Pulmonary artery endothelial cell (primary cell): ENCODE results near the gene VPS54. TPM values are rescaled to one million over a fixed set of nuclear protein-coding genes. Genes with fewer than 3 reads are reported as not detected.
"Not testable (repeated sequence)": the region's sequence is repeated elsewhere in the genome, so short reads cannot be mapped to it uniquely, and the experiment has no call there.

Experiments used
- DNase-seq: peaks from one replicate; pipeline ENCODE4 v3.0.0-alpha.2; 2011; ENCODE audit warnings: low read depth, low spot score
- total RNA-seq: library from RNA; depleted of rRNA; stranded (reverse); fragments of >200 nt; gene quantifications from 2 replicates; pipeline ENCODE4 v1.2.3, GENCODE V29; 2014

Gene VPS54
- total RNA-seq, 1 donor from 2014 or later = 17.6 TPM

DNA sequence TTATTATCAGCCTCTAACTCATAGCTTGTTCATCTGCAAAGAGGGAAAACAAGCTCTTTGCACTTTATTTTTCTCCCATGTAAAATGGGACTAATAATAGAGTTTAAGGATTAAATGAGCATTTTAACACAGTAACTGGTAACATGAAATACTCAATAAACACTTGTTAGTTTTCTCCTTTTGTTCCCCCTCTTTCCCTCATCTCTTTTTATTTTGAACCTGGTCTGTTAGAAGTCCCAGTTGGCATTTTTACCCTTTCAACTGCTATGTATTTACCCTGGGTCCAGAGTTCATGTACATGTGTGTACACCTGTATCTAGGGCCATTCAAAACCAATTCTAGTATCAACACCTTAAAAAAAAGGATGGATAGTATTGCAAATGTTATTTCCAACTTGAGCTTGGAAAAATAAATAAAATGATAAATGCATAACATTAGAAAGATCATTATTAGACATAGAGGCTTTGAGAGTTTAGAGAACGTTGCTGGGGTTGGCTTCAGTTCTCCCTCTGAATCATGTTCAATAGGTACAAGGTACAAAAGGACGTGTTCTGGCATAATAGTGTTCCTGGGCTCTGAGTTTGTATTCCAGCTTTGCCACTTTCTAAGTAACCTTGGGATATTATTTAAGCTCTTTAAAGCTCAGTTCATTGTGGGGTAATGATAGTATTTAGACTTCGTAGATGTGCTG, 5.2 kb upstream of the VPS54 start:
- DNase-seq = no peak

DNA sequence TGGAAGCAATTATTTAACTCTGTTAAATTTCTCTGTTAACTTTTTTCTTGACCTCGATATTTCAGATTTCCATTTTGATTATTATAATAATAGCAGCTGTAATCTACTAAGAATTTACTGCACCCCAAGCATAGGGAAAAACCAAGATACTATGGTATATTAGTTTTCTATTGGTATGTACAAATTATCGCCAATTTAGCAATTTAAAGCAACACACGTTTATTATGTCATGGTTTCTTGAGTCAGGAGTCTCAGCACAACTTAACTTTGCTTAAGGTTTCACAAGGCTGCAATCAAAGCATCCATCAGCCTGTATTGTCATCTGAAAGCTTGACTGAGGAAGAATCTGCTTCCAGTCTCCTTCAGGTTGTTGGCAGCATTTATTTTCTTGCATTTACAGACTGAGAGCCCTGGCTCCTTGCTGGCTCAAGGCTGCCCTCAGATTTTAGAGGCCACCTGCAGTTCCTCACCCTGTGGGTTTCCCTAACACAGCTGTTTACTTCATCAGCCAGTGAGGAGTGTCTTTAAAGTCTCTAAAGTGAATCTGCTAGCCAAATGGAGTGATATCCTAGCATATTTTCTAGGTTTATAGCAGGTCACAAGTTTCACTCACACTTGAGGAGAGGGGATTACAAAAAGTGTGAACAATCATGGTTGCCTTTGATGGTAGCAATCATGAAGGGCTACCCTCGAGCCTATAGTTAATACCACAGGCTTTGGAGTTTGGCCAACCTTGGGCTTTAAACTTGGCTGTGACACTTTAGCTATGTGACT, 4.4 kb upstream of the VPS54 start:
- no peak for DNase-seq

DNA sequence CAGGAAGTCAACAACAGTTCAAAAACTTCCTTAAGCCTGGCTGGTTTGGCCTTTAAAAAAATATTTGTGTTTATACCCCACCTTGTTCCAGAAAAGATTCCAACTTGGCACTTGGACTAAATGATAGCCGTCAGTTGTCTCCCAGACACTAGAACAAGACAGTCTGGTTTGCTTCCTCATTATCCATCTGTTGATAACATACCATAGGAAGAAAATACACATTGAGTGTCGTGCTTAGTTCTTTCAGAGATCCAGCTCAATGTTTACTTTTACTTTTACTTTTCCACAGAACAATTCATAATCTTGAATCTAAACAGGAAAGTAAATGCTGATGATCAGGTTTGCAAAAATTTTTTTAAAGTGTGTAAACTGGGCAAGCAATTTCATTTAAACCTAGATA, 2.4 kb upstream of the VPS54 start:
- no peak for DNase-seq

DNA sequence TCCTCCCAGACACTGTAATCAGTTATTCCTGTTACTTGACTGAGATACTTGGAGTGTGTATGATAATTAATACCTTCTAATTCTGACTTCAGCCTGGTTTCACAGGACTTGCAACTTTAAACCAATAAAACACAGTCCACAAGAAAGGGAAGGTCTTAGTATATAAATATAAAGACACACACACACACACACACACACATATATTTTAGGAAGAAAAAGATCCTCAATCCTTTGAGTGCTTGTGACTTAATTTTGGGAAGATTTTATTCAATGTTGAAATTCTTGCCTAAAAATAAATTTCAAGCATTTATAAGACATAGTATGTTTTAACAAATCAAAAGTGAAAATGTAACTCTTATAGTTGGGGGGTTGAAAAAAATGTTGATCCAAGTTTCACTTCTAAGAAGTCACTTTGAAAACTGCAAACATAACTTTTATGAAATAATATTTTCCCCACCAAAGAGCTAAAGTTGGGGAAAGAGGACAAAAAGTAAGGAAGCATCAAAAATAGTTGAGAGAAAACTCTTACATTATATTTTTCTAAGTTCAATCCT, 824 bp upstream of the VPS54 start:
- no peak for DNase-seq

DNA sequence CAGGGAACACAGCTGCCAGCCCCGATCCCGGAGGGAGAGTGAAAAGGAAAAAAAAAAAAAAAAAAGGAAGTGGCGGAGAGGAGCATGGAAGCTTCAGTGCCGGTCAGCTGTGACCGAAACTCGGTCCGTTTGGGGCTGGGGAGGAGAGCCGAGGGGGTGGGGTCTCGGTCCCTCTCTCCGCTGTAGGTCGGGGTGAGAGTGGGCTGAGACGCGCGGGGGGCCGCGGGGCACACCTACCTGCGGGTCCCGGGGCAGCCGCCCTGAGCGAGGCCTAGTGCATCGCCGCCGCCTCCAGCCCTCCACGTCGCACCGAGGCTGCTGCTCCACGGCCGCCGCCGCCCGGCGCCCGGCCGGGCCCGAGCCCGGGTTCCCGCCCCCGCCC, 536 bp downstream of the VPS54 start:
- no peak for DNase-seq

DNA sequence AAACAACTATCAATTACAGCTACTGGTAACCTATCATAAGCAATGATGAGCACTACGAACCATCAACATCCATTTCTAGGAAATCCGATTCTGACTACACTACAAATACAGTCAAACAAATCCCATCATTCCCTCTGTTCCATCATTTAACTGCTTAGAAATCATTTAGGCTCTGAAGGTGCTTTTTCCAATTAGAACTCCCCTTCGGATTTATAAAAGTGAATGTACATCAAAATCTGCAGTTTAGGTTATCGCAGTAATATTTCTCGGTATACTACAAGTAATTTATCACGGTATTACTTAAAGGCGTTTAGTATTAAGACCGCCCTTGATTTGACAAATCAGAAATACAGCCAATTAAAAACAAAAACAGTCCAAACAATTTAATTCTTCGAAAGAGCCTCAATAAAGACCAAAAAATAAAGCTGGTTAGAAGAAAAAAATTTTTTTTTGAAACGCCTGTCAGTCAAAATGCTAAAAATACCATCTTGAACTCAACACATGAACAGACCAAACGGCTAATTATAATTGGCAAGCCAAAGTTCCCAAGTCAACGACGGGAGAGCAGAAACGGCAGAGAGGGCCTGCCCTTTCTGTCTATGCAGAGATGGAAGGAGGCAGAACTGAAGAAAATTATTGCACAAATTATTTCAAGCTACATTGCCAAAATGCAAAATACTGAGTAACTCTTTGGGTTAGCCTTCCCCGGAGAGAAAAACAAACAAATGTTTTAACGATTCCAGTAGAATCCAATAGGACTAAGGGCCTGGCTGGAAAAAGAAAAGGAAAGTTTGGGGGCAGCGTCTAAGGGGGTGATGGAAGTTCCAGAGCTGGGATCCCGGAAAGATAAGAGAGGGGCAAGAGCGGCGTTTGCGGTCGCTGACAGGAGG, 1.2 kb downstream of the VPS54 start:
- DNase-seq = no peak

DNA sequence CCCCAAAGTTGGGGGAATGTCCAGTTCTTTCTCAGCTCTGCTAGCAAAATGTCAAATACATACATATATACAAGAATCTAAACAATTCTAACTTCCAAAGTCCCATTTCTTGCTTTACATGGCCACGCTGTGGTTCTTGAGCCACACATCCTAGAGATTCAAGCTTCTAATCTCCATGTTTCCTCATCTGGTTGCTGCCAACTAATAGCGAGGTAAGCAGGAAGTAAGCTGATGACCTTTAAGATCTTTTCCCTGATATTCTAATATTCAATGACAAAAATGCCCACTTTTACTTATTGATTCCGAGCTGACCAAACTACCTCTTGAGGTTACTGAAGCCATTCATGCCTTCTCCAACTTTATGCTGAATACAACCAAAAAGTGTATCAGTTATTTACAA, 3.3 kb downstream of the VPS54 start:
- no peak for DNase-seq

DNA sequence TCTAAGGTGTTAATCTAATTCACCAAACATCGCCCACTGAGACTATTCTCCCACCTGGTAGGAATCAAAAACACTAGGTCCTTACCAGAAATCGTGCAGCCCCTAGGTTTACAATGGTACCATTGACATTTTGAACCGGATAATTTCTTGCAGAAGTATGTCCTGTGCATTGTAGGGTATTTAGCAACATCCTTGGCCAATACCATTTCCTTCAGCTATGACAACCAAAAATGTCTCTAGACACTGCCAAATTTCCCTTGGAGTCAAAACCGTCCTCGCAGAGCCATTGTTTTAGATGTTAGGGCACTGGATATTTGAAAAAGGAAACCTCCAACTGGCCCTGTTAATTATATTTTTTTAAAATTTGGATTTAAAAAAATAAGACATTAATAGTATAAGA, 3.8 kb downstream of the VPS54 start:
- no peak for DNase-seq

DNA sequence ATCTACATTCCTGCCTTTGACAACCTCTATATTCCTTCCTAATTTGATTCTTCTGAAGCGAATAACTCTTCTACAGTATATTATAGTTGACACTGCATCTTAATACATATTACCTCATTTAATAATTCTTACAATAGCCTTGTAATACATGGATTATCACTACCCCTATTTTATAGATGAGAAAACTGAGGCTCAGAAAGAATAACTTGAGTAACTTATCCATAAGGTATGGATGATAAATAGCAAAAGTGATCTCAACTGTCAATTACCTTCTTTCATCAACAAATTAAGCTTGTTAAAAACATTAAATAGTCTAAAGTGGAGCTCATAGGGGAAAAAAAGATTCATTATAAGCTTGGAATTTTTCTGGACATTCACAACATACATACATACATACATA, 4.6 kb downstream of the VPS54 start:
- no peak for DNase-seq

DNA sequence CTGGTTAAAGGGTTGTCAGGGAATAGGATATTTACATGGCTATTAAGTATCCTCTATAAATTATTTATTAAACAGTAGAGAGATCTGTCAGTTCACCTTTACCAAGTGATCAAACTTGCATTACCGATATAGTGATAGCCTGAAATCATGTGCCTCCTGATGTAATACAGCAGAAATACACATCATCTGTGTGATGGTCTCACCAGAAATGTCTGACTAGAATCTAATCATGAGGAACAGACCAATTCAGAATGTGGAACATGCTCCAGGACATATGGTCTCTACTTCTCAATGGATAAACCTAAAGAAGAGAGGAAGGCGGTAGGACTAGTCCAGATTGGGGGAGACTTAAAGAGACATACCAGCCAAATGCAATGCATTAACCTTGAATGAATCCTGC, 6.2 kb downstream of the VPS54 start:
- DNase-seq = no peak

DNA sequence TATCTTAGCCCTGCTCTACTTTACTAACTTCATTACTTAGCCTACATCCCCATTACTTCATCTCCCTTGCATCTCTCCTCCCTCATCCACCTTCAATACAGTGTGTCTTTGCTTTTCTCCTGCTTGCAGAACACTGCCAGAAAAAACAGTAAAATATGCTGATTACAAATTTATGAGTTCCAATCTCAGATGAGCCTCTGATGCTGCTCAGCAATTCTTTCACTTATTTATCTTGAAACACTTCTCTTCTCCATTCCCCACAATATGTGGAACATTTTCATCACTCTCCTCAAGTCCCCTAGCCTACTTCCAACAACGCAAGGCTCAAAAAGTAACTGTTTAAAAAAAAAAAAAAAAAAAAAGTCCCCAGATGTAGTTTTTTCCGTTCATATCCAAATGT, 7.1 kb downstream of the VPS54 start:
- no peak for DNase-seq

DNA sequence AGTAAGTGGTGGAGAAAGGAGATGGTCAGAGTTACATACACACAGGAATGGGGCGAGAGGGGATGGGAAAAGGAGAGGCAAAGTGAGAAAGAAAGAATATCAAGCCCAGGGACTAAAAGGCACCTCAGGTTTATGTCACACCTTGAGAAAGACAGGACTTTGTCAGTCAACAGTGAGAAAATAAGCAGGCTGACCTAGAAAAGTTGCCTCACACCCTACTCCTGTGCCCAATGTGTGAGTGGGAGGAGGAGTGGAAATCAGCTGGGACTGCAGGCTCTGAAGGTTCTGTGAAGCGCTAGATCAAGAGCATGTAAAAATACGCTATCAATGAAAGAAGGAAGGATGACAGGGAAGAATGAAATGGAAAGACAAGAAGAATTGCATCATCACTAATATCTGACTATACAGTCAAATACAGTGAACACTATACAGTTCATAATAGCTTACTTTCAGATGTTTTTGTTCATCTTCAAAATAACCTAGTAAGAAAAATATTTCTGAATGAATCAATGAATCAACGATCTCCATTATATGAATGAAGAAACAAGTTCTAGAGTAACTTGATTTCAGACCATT, 10.7 kb downstream of the VPS54 start:
- no peak for DNase-seq

DNA sequence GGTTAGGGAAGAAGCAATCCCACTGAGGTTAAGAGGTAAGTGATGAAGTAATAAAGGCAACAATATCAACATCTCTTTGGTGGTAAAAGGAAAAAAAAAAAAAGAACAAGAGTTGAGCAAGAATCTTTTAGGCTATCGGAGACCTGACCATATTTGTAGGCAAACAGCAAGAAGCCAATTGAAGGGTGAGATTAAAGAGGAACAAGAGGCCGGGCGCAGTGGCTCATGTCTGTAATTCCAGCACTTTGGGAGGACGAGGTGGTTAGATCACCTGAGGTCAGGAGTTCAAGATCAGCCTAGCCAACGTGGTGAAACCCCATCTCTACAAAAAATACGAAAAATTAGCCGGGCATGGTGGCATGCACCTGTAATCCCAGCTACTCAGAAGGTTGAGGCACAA, 11.3 kb downstream of the VPS54 start:
- DNase-seq = no peak

DNA sequence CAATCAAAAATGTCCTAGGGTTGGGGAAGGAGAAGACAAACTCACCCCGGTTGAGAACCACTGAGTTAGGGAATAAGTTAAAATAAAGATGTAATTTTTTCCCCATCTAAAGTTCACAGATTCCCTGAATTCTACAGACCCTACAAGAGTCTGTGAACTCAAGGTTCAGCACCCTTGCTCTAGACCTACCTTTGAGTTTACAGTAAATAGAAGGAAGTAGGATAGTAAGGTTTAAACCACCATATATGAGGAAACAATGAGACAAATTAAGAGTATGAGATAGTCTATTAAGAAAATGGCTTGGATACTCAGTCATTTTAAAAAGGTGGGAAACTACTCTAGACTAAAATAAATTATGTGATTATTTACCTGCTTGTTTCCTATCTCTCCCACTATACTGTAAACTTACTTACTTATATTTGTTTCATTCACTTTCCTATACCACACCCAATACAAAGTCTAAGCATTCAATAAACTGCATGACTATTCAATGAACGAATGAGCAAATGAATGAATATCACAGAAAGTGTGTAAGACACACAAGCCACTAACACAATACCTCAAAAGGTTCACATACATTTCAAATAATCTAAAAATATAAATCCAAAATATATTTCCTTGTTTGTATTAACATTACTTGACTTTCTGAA, 13.4 kb downstream of the VPS54 start:
- no peak for DNase-seq

DNA sequence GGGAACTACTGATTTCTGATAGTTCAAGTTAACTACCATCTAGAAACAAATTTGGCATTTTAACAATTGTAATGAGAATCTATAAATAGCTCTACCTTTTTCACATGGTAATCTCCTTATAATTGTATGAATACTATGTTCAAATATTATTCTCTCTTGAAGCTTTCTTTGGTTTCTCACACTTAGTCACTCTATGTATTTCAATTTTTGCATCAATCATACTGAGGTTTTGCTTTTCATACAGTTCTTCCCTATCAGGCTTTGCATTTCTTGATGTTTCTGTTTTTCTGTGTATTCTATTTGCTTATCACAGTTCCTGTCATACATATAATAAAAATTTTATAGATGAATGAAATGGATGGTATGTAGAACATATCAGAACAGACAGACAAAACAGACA, 16.0 kb downstream of the VPS54 start:
- DNase-seq = no peak

DNA sequence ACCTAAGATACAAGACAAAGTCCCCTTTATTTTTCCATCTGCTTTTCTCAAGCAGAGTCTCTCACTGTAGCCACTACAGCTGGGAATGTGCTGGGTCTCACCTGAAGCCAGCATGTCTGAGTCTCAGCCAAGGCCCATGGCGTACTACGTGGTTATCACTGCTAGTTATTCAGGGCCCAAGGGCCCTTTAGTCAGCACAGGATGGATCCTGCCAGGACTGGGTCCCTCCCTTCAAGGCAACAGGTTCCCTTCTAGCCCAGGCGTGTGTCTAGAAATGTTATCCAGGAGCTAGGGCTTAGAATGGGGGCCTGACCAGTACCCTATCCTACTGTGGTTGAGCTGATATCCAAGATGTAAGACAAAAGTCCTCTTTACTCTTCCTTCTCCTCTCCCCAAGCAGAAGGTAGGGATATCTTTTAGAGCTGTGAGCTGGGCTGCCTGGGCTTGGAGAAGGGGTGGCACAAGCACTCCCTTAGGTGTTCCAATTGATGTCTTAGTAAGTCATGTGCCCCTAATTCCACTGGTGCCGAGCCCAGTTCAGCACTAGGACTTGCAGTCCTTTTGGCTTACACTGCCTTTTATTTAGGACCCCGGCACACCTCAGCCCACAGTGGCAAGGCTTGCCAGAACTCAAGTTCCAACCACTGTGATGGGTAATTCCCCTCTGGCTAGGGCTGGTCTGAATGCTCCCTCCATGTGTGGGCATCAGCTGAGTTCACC, 17.7 kb downstream of the VPS54 start:
- no peak for DNase-seq

DNA sequence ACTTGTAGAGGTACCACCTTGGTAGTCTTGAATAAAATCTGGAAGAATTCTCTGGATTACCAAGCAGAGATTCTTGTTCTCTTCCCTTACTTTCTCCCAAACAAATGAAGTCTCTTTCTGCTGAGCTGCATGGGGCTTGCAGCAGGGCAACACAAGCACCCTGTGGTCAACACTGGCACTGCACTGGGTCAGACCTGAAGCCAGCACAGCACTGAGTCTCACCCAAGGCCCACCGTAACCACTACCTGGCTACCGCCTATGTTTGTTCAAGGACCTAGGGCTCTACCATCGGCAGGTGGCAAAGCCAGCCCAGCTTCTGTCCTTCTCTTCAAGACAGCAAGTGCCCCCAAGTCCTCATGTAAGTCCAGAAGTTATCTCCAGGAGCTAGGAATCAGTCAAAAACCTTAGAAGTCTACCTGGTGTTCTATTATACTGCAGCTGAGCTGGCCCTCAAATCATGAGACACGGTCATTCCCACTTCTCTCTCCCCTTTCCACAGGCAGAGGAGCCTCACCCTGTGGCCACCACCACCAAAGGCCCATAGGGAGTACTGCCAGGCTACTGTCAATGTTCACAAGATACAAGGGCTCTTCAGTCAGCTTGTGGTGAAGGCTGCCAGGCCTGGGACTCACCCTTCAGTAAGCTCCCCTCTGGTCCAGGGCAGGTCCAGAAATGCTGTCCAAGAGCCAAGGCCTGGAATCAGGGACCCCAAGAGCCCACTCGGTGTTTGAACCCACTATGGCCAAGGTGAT, 18.4 kb downstream of the VPS54 start:
- no peak for DNase-seq

DNA sequence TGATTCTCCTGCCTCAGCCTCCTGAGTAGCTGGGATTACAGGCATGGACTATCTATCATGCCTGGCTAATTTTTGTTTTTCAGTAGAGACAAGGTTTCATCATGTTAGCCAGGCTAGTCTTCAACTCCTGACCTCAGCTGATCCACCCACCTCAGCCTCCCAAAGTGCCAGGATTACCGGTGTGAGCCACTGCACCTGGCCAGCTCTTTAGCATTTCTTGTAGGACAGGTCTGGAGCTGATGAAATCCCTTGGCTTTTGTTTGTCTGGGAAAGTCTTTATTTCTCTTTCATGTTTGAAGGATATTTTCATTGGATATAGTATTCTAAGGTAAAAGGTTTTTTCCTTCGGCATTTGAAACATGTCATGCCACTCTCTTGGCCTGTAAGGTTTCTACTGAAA, 20.2 kb downstream of the VPS54 start:
- DNase-seq = no peak

DNA sequence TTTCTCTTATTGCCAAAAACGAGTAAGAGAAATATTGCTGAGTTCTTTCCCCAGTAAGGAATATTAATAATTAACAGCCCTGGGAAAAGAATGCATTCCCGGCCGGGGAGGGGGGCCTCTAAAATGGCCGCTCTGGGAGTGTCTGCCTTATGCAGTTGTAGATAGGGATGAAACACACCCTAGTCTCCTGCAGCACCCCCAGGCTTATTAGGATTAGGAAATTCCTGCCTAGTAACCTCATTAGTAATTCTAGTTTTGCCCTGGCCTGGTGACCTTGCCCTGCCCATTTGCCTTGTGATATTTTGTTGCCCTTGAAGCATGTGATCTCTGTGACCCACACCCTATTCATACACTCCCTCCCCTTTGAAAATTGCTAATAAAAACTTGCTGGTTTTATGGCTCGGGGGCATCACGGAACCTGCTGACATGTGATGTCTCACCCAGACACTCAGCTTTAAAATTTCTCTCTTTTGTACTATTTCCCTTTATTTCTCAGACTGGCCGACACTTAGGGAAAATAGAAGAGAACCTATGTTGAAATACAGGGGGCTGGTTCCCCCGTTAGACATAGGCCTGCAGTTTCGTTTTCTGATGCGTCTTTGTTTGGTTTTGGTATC, 22.5 kb downstream of the VPS54 start:
- not testable (repeated sequence) for DNase-seq
